ENCODE measurements around the gene LRRC4C.

DNA sequence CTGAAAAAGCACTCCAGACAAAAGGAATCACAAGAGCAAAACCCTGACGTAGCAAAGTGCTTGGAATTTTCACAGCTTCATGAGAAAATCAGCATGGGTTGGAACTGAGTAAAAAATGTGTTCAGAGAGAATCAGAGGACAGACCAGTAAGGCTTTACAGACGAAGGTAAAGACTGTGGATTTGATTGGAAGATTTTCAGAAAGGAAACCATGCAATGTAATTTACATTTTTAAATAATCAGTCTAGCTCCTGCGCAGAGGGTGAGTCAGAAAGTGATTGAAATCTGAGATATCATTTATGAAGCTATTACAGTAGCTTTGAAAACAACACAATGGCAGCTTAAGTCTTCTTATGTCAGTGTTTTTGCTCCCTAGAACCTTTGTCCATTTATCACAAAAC, 1122.3 kb downstream of the LRRC4C start:
- TF ChIP-seq, protein P1, sequence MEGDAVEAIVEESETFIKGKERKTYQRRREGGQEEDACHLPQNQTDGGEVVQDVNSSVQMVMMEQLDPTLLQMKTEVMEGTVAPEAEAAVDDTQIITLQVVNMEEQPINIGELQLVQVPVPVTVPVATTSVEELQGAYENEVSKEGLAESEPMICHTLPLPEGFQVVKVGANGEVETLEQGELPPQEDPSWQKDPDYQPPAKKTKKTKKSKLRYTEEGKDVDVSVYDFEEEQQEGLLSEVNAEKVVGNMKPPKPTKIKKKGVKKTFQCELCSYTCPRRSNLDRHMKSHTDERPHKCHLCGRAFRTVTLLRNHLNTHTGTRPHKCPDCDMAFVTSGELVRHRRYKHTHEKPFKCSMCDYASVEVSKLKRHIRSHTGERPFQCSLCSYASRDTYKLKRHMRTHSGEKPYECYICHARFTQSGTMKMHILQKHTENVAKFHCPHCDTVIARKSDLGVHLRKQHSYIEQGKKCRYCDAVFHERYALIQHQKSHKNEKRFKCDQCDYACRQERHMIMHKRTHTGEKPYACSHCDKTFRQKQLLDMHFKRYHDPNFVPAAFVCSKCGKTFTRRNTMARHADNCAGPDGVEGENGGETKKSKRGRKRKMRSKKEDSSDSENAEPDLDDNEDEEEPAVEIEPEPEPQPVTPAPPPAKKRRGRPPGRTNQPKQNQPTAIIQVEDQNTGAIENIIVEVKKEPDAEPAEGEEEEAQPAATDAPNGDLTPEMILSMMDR (conservative IDR thresholded peaks at IDR 0.05 in 1 of 2, IDR thresholded peaks at IDR 0.05 in 1 of 2; ENCODE audit: extremely low read depth in 1 of 2, insufficient read depth in 1 of 2, low read depth in 1 of 2, low read length in 2 of 2), result no peak
- no peak for TF ChIP-seq EZH2 (IDR thresholded peaks at IDR 0.05; ENCODE audit: borderline replicate concordance, low read length)
